Measurements from ENCODE around the gene SEMA3F. TPM values are rescaled to one million over a fixed set of nuclear protein-coding genes. Genes with fewer than 3 reads are reported as not detected.

SEMA3F gene
- total and polyA plus RNA-seq, 4 donors: 0.60 to 4.8 (median 2.1) TPM

DNA sequence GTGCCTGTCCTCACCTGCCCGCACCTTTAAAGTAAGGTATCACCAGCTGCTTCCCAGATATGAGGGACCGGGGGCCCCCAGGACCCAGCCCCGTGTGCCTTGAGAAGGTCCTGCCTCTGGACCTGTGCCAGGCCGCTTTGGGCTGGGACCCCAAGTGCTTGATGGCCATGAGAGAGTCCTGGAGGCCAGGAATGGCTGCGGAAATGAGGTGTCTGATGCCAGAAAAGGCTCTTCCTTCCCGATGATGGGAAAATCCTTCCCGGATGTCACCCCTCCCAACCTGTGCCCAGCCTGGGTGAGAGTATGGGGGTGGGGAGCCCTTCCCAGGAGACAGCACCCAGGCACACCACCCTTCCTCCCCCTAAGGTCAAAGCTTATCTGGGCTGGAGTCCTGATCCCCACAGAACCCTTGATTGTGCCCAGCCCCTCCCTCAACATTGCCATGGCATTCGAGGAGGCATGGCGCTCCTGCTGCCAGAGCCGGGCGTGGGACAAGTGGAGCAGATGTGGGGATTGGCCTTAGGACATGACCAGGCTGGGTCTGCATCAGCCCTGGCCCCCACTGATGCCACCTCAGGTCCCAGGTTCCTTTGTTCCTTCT is 14.2 kb downstream of the SEMA3F start:
- TF ChIP-seq FOXA2 (IDR thresholded peaks at IDR 0.05): no peak
- no peak for TF ChIP-seq CTCF (IDR thresholded peaks at IDR 0.05; ENCODE audit: low read depth, low read length, missing input control)
- TF ChIP-seq EGR1 (IDR thresholded peaks at IDR 0.05; ENCODE audit: low read depth in 2 of 2): no peak
- TF ChIP-seq TAF1 (conservative IDR thresholded peaks at IDR 0.05): no peak
- no peak for TF ChIP-seq RAD21 (IDR thresholded peaks at IDR 0.05)
- TF ChIP-seq FOXA1 (IDR thresholded peaks at IDR 0.05): no peak
- no peak for TF ChIP-seq NR2F2 (IDR thresholded peaks at IDR 0.05)
- TF ChIP-seq, protein P1, sequence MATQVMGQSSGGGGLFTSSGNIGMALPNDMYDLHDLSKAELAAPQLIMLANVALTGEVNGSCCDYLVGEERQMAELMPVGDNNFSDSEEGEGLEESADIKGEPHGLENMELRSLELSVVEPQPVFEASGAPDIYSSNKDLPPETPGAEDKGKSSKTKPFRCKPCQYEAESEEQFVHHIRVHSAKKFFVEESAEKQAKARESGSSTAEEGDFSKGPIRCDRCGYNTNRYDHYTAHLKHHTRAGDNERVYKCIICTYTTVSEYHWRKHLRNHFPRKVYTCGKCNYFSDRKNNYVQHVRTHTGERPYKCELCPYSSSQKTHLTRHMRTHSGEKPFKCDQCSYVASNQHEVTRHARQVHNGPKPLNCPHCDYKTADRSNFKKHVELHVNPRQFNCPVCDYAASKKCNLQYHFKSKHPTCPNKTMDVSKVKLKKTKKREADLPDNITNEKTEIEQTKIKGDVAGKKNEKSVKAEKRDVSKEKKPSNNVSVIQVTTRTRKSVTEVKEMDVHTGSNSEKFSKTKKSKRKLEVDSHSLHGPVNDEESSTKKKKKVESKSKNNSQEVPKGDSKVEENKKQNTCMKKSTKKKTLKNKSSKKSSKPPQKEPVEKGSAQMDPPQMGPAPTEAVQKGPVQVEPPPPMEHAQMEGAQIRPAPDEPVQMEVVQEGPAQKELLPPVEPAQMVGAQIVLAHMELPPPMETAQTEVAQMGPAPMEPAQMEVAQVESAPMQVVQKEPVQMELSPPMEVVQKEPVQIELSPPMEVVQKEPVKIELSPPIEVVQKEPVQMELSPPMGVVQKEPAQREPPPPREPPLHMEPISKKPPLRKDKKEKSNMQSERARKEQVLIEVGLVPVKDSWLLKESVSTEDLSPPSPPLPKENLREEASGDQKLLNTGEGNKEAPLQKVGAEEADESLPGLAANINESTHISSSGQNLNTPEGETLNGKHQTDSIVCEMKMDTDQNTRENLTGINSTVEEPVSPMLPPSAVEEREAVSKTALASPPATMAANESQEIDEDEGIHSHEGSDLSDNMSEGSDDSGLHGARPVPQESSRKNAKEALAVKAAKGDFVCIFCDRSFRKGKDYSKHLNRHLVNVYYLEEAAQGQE (IDR thresholded peaks at IDR 0.05): no peak
- no peak for TF ChIP-seq YY1 (IDR thresholded peaks at IDR 0.05)
- no peak for TF ChIP-seq SP1 (IDR thresholded peaks at IDR 0.05)
- TF ChIP-seq MAX (IDR thresholded peaks at IDR 0.05): no peak
- no peak for TF ChIP-seq GABPA (IDR thresholded peaks at IDR 0.05 in 1 of 2, conservative IDR thresholded peaks at IDR 0.05 in 1 of 2)
- TF ChIP-seq JUND (IDR thresholded peaks at IDR 0.05): no peak
- TF ChIP-seq HNF4G (IDR thresholded peaks at IDR 0.05): no peak
- TF ChIP-seq, protein P2, sequence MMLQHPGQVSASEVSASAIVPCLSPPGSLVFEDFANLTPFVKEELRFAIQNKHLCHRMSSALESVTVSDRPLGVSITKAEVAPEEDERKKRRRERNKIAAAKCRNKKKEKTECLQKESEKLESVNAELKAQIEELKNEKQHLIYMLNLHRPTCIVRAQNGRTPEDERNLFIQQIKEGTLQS (IDR thresholded peaks at IDR 0.05): no peak
- TF ChIP-seq RXRA (IDR thresholded peaks at IDR 0.05): no peak
- TF ChIP-seq ZBTB33 (IDR thresholded peaks at IDR 0.05): no peak
- no peak for DNase-seq (ENCODE audit: low spot score)
- Histone ChIP-seq H3K4me3 (ENCODE audit: low read depth in 1 of 3, low read length in 3 of 3) (no peak overlapping the region), H3K9me3 (ENCODE audit: control insufficient read depth in 4 of 4, low read length in 3 of 4) (no peaks in the 10 kb centered on the region), H3K4me1 (ENCODE audit: control insufficient read depth in 4 of 4, insufficient read depth in 4 of 4, low read length in 3 of 4) (peaks cover 11 to 40% (median 27%) of the 10 kb centered on the region in 4 donors), H3K27me3 (ENCODE audit: control insufficient read depth in 4 of 4, insufficient read depth in 4 of 4, low read length in 3 of 4) (no peaks in the 10 kb centered on the region), H3K36me3 (ENCODE audit: control insufficient read depth in 4 of 4, insufficient read depth in 3 of 4, low read depth in 1 of 4, low read length in 3 of 4) (no peaks in the 10 kb centered on the region), H3K9ac (ENCODE audit: low read depth in 1 of 2, low read length in 2 of 2) (no peak overlapping the region), H3K27ac (ENCODE audit: low read depth in 1 of 2, low read length in 2 of 2) (peak overlapping the region; percentile 25 to 29)
- 84% methylated on average over 11 of the region's 11 CpGs for WGBS

Measured in liver (tissue), 9 donors.